DMS153 treated with DMSO at 0.1 percent for 48 hours (cell line): ENCODE data around the gene MRPL53.

Experiments used
- DNase-seq: peaks from one replicate; lab custom pipeline; 2025; ENCODE audit not compliant: unreplicated experiment; lab: John Stamatoyannopoulos, UW

Gene MRPL53

GRCh38 chr2:74429487-74430451, 42.7 kb downstream of the MRPL53 start:
- no peak for DNase-seq

GRCh38 chr2:74428675-74429074, 43.8 kb downstream of the MRPL53 start:
- DNase-seq = no peak

- DNase-seq = no peak
Measured at GRCh38 chr2:74427551-74427950, 44.9 kb downstream of the MRPL53 start.

- no peak for DNase-seq
Measured at GRCh38 chr2:74426181-74426758, 46.2 kb downstream of the MRPL53 start.

GRCh38 chr2:74425523-74425922, 47.0 kb downstream of the MRPL53 start:
- no peak for DNase-seq

GRCh38 chr2:74424995-74425406, 47.5 kb downstream of the MRPL53 start:
- no peak for DNase-seq

GRCh38 chr2:74424139-74424992, 48.1 kb downstream of the MRPL53 start:
- DNase-seq = no peak

GRCh38 chr2:74423231-74424095, 49.0 kb downstream of the MRPL53 start:
- DNase-seq = no peak
